Right lobe of liver (tissue), 6 donors: ENCODE measurements around the gene KRTAP10-4. TPM values are rescaled to one million over a fixed set of nuclear protein-coding genes. Genes with fewer than 3 reads are reported as not detected.

Source experiments
- ATAC-seq, 4 donors: fragments of 200-7000 bp; cut with Tn5 transposase; one replicate each; pipeline ENCODE4 v1.9.1; 2020; ENCODE audit warnings: mild to moderate bottlenecking in 4 of 4, moderate library complexity in 4 of 4
- DNase-seq, 3 donors: peaks; one replicate each; pipeline ENCODE4 v3.0.0-alpha.2; 2020
- H3K27ac ChIP-seq, 3 donors: fragments of 200-600 bp; one replicate each; pipeline ENCODE4 v1.8.0; 2022
- H3K27me3 ChIP-seq, 2 donors: fragments of 200-600 bp; one replicate each; pipeline ENCODE4 v1.8.0; 2022
- H3K36me3 ChIP-seq, 4 donors: fragments of 200-600 bp; sonication (generic) in 1 of 4; one replicate each; pipeline versions ENCODE4 v1.5.1 to v1.8.0; 2017 to 2022; ENCODE audit warnings: control low read depth in 1 of 4
- H3K4me1 ChIP-seq, 4 donors: fragments of 200-600 bp; sonication (generic) in 1 of 4; one replicate each; pipeline versions ENCODE4 v1.5.1 to v1.8.0; 2017 to 2022; ENCODE audit warnings: control low read depth in 1 of 4
- H3K4me3 ChIP-seq, 3 donors: fragments of 200-600 bp; one replicate each; pipeline ENCODE4 v1.8.0; 2022
- H3K9me3 ChIP-seq, 4 donors: fragments of 200-600 bp; sonication (generic) in 1 of 4; one replicate each; pipeline versions ENCODE4 v1.5.1 to v1.8.0; 2017 to 2022; ENCODE audit warnings: control low read depth in 1 of 4
- POLR2A ChIP-seq: fragments of 450-650 bp; IDR thresholded peaks from one replicate; pipeline ENCODE4 v1.6.1; 2017; ENCODE audit warnings: antibody characterized with exemption, mild to moderate bottlenecking
- WGBS: methylation state at CpG from one replicate; pipeline ENCODE4 v1.1.6; 2018; ENCODE audit warnings: low coverage, low lambda C conversion rate; ENCODE audit not compliant: insufficient coverage; ENCODE audit errors: missing lambda C conversion rate; 5-methylcytosine and 5-hydroxymethylcytosine counted together
- intact Hi-C, 2 donors: fragments of 100-400 bp; cut with DNase I; formaldehyde crosslinking; loops; one replicate each; pipeline versions ENCODE4 v1.11.2 to v1.14.1; 2022
- total RNA-seq, 6 experiments: library from RNA; depleted of rRNA in 2 of 6; stranded (reverse); fragments of >200 nt in 2 of 6; fragmentation: NEBNext Ultra II Directional in 3 of 6; extraction: Animal tissue kit (Norgen Biotek cat#: 25700) in 3 of 6; gene quantifications; one replicate each; pipeline versions ENCODE4 v1.1.0 to v1.2.4, GENCODE V29; 2016 to 2023
- TF ChIP-seq, protein P1 (sequence below), 4 donors: fragments of 200-600 bp in 3 of 4; fragments of 450-650 bp in 1 of 4; IDR thresholded peaks; one replicate each; pipeline versions ENCODE4 v1.5.1 to v1.8.0; 2016 to 2022; ENCODE audit warnings: antibody characterized with exemption in 4 of 4, mild to moderate bottlenecking in 2 of 4
- donor health status: DM: no; HTN: yes; CAD: no.
- donor health status: DM: no; HTN: no; CAD: no.
- donor health status: DM: no; HTN: no; CAD: no.
- donor health status: DM: no; HTN: yes; CAD: no.
- donor health status: DM: no; HTN: yes; CAD: no.

KRTAP10-4 gene
- total RNA-seq, 6 experiments from 2014 or later: not detected

DNA sequence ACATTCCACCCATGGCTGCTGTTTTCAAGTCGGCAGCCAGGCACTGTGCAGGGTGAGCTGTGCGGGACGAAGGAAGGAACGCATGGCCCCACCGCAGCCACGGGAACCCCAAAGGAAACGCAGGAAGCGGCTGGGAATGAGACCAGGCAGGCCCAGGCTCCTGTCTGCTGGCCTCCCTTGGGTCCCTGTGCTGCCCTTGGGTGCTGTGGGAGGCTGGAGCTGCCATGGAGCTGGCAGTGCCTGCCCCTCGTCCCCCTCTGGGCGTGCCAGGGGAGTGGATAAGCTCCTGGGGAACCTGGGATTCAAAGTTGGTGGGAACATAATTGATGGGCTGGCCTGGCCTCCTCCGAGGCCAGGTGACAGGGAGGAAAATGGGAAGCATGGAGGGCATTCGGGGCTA, 5.3 kb upstream of the KRTAP10-4 start:
- 60% methylated on average over 1 of the region's 12 CpGs for WGBS
- DNase-seq (no peak), ATAC-seq (peak in 1 of 4 donors; percentile 16)
- Histone ChIP-seq H3K27me3 (no peaks in the 10 kb centered on the region), H3K4me1 (no peaks in the 10 kb centered on the region), H3K4me3 (no peak overlapping the region), H3K9me3 (no peaks in the 10 kb centered on the region), H3K27ac (no peak overlapping the region), H3K36me3 (no peaks in the 10 kb centered on the region)
- intact Hi-C loops: no loop called here
- TF ChIP-seq, protein P1, sequence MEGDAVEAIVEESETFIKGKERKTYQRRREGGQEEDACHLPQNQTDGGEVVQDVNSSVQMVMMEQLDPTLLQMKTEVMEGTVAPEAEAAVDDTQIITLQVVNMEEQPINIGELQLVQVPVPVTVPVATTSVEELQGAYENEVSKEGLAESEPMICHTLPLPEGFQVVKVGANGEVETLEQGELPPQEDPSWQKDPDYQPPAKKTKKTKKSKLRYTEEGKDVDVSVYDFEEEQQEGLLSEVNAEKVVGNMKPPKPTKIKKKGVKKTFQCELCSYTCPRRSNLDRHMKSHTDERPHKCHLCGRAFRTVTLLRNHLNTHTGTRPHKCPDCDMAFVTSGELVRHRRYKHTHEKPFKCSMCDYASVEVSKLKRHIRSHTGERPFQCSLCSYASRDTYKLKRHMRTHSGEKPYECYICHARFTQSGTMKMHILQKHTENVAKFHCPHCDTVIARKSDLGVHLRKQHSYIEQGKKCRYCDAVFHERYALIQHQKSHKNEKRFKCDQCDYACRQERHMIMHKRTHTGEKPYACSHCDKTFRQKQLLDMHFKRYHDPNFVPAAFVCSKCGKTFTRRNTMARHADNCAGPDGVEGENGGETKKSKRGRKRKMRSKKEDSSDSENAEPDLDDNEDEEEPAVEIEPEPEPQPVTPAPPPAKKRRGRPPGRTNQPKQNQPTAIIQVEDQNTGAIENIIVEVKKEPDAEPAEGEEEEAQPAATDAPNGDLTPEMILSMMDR (IDR thresholded peaks at IDR 0.05): no peak
- TF ChIP-seq POLR2A: no peak

DNA sequence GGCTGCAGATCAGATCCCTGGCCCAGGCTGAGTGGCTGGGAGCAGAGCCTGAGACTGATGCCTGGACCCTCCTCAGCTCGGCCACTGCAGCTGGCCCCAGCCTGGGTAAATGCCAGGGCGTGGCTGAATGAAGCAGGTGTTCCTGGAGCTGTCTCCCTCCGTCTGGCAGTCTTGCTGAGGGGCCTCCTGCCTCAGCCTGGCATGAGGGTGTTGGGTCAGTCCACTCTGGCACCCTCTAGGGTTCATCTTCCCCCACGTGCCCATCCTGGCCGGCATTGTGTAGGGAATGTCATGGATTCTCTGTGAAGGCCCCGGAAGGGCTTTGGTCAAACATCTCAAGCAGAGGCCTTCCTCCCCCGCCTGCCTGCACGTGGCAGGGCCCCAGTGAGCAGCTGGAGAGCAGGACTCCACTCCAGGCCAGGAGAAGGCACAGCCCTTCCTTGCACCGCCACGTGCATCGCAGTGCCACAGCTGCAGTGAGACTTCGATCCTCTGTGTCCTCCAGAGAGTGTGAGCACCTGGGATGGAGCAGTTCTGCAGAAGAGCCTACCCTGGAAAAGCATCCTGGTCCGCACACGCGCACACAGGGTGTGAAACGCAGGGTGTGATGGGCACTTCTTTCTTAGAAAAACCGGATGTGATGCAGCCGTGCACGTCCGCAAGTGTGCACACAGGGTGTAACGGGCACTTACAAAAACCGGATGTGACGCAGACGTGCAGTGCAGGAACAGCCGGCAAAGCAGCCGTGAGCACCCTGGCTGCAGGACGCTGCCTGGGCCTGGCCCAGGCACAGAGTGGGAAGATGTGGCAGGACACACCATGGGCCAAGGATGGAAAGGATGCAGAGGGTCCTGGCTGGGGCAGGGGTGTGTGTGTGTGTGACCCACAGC, 4.6 kb upstream of the KRTAP10-4 start:
- ATAC-seq (peak in 1 of 4 donors; percentile 16), DNase-seq (no peak)
- WGBS: 82% methylated on average over 15 of the region's 27 CpGs
- intact Hi-C loops: no loop called here
- Histone ChIP-seq H3K4me1 (no peaks in the 10 kb centered on the region), H3K27me3 (no peaks in the 10 kb centered on the region), H3K4me3 (no peak overlapping the region), H3K9me3 (no peaks in the 10 kb centered on the region), H3K27ac (no peak overlapping the region), H3K36me3 (no peaks in the 10 kb centered on the region)
- TF ChIP-seq, protein P1 (IDR thresholded peaks at IDR 0.05): no peak
- no peak for TF ChIP-seq POLR2A

DNA sequence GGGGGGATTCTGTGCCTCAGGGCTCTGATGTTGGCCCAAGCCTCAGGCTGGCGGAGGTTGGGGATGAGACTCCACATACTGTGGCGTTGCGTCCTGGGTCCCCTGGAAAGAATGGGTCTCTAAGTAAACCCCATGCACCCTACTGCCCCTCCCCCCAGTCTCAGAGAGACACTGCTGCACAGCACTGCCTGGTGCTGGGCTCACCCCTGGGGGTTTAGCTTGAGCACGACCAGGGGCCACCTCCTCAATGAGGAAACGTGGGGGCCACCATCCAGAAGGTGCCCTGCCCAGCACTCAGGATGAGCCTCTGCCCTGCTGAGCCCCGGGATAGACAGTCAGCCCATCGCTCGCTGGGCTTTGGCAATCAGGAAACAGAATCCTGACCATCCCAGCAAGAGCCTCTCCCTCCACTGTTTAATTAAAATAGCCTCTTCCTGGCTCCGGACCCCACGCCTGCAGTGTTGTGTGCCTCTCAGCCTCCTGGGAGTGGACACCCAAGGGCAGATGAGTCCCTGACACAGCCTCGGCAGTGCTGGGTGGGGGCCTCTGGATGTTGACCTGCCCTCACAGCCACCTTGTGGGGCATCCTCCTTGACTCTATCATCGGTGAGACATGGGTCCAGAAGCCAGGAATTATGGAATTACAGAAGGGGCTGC, 3.5 kb upstream of the KRTAP10-4 start:
- Histone ChIP-seq H3K27ac (no peak overlapping the region), H3K4me1 (no peaks in the 10 kb centered on the region), H3K36me3 (no peaks in the 10 kb centered on the region), H3K27me3 (no peaks in the 10 kb centered on the region), H3K9me3 (no peaks in the 10 kb centered on the region), H3K4me3 (no peak overlapping the region)
- no peak for TF ChIP-seq POLR2A
- TF ChIP-seq, protein P1 (IDR thresholded peaks at IDR 0.05): no peak
- WGBS: 63% methylated on average over 3 of the region's 12 CpGs
- ATAC-seq (no peak), DNase-seq (no peak)
- intact Hi-C loops: no loop called here

DNA sequence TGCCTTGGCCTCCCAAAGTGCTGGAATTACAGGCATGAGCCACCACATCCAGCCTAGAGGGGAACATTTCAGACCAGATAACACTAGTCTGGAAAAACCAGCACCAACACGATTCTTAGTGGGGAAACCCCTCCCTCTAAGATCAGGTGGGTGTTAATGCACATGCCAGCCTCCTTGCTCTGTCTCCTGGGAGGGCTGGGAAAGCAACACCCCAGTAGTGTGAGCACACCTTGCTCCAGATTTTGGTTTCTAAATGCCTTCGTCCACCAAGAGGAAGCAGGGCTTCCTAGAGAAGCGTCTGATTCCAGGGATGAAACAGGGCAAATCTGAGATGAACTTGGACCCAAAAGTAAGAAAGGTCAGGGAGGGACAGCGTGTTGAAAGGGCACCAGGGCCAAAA, 2.2 kb upstream of the KRTAP10-4 start:
- DNase-seq (no peak), ATAC-seq (no peak)
- Histone ChIP-seq H3K4me1 (no peaks in the 10 kb centered on the region), H3K9me3 (no peaks in the 10 kb centered on the region), H3K36me3 (no peaks in the 10 kb centered on the region), H3K4me3 (no peak overlapping the region), H3K27ac (no peak overlapping the region), H3K27me3 (no peaks in the 10 kb centered on the region)
- intact Hi-C loops: no loop called here
- no peak for TF ChIP-seq POLR2A
- TF ChIP-seq, protein P1 (IDR thresholded peaks at IDR 0.05): no peak
- WGBS: 81% methylated on average over 3 of the region's 4 CpGs
